DMS 273 treated with DMSO at 0.1 percent for 48 hours (cell line): ENCODE data around the gene ABCB8.
"Not testable (repeated sequence)": the region's sequence is repeated elsewhere in the genome, so short reads cannot be mapped to it uniquely, and the experiment has no call there.

Experiments
- DNase-seq: peaks from one replicate; lab custom pipeline; 2025; lab: John Stamatoyannopoulos, UW

ABCB8 gene

GRCh38 chr7:151014950-151015349, 13.3 kb upstream of the ABCB8 start:
- no peak for DNase-seq

DNA sequence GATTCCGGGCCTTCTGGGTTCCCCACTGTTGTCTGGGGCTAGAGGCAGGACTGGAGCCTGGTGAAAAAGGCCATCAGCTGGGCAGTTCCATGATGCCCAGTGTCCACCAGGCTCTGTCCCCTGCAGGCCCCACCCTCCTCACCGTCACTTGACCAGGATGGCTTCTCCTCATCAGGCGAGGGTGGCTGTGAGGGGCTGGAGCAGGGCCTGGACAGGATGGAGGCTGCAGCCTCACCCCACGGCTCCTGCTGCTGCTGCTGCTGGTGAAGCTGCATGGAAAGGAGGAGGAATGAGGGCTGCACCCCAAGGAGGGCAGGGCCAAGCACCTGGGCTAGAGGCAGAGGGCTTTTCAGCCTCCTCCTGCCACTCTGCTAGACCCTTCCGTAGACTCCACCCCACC, 12.3 kb upstream of the ABCB8 start:
- no peak for DNase-seq

DNA sequence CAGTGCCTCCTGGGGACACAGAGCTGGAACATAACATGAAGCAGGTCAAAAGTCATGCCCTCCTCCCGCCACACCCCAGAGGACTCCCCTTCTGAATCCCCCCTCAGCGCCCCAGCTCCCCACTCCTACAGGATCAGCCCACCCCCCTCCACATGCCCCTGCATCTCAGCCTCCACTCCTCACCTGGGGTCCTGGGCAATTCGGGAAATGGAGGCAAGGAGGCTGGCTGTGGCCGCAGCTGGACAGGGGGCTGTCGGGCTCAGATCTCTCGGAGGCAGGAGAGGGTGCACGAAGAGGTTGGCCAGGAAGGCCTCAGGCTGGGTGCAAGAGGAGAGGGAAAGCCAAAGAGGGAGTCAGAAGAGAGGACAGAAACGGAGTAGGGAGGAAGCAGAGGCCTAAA, 11.7 kb upstream of the ABCB8 start:
- DNase-seq: no peak

GRCh38 chr7:151016942-151017341, 11.3 kb upstream of the ABCB8 start:
- DNase-seq: no peak

DNA sequence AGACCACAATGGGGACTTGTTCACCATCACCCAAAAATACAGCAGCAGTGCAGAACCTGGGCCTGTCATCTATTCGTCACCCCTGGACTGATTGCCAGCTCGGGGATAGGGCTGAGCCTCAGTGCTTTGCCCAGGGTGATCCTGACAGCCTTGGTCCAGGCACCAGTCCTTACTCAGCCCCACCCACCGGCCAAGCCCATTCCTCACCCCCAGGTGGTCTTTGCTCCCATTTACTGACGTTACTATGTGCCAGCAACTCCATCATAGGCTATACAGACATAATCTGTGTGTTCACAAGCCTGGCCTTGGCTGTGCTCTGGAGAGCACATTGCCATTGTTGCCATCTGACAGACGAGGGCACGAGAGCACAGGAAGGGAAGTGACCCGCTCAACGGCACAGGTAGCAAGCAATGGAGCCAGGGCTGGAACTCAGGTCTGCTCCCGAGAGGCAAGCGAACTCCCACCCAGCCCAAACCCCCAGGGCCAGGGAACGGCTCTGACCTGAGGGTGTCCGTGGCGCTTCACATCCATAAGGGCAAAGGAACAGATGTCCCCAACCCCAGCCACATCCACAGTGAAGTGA, 10.8 kb upstream of the ABCB8 start:
- DNase-seq: no peak

GRCh38 chr7:151017953-151018420, 10.3 kb upstream of the ABCB8 start:
- DNase-seq: peak; percentile 50

- DNase-seq: no peak
Observed at GRCh38 chr7:151018421-151019129, 9.7 kb upstream of the ABCB8 start.

DNA sequence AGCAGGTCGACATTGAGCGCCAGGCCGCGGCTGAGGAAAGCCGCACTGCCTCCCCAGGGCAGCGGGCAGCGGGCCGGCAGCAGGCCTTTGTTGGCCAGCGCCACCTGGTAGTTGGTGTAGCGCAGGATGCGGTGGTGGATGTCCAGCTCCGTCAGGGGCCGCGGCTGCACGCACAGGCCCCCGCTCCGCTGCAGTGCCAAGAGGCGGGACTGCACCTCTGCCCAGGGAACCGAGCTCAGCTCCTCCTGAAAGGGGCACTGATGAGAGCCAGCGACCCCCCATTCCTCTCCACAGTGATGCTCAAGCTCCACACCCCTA, 9.2 kb upstream of the ABCB8 start:
- no peak for DNase-seq

DNA sequence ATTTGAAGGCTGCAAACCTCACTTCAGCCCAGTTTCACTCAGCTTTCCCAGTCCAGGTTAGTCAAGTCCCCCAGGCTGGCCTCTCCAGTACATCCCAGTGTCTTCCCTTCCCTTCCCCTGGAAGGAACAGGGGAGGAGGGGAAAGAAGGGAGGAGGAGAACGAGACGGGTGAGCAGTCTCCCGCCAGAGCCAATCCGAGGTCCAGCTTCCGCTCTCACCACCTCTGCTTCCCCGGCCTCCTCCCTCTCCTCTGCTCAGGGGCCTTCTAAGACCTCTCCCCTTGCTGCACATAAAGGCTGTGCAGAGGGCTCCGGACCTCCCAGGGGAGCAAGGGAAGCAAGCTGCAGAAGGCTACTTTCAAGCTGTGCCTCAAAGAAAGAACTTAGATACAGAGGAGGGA, 8.0 kb upstream of the ABCB8 start:
- DNase-seq: no peak

GRCh38 chr7:151023232-151023631, 5.0 kb upstream of the ABCB8 start:
- DNase-seq: no peak

DNA sequence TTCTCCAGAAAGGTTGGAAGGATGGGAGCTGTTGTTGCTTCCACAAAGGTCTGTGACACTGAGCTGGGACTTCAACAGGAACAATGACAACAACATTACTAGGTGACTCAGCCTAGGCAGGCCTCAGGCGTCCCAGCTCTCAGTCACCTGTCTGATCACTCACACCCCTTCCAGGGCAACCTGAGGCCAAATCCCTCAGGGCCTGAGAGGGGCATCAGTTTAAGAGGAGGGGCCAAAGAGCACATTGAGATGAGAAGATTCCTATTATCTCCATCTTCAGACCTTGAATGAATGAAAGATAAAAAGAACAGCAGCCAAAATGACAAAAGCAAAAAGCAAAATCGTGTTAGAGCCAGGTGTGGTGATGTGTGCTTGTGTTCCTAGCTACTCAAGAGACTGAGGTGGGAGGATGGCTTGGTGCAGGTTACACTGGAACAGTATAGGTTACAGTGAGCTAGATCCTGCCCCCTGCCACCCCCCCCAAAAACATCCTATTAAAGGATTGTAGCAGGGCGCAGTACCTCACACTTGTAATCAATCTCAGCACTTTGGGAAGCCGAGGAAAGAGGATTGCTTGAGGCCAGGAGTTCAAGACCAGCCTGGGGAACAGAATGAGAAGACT, 3.7 kb upstream of the ABCB8 start, which contains the start of gene ATG9B:
ATG9B (minus strand) TSS at position 60 of the 622 bp plus-strand sequence. CDS start 71 bp downstream, outside the sequence.
- DNase-seq: no peak

DNA sequence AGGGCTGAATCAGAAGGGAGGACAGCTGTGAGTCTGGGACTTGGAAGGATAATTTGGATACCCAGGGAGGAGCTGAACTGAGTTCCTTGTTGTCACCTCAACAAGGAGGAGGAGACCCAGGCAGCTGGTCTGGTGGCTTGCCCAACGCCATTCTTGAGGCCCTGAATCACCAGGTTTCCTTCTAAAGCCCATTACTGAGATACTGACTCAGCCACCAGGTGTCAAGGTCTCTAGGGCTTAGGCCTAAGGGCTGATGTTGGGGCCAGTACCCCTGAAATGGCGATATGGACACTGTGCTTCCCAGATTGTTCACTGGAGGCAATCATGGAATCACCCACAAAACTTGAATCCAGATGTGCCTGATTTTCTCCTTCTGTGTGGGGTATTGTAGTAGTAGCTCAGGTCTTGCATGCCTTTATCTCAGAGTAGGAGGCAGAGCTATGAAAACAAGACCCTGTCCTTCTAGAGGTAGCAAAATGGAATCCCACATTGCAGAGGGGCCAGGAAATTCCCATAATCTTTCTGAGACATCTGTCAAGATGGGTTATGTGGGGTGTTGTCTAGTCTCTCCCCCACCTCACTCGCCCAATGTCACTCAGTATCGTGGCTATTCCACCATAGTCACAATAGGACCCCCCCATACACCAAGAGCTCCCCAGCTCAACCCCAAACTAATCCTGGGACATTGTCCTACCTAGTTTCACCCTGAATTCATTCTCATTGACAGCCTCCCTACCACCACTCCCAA, 2.2 kb upstream of the ABCB8 start:
- DNase-seq: no peak

DNA sequence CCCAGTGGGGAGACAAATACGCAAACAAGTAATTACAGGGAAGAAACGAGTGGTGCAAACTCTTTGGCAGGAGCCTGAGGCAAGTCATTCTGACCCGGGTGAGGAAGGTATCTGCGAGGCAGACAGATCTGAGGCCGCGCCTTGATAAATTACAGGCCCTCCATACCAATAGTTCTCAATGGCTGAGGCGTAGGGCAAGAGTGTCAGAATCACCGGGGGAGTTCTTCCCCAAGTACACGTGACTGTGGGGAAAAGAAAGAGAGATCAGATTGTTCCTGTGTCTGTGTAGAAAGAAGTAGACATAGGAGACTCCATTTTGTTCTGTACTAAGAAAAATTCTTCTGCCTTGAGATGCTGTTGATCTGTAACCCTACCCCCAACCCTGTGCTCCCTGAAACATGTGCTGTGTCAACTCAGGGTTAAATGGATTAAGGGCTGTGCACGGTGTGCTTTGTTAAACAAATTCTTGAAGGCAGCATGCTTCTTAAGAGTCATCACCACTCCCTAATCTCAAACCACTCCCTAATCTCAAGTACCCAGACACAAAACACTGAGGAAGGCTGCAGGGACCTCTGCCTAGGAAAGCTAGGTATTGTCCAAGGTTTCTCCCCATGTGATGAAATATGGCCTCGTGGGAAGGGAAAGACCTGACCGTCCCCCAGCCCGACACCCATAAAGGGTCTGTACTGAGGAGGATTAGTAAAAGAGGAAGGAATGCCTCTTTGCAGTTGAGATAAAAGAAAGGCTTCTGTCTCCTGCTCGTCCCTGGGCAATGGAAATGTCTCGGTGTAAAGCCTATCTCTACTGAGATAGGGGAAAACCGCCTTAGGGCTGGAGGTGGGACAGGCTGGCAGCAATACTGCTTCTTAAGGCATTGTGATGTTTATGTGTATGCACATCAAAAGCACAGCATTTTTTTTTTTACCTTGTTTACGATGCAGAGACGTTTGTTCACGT, 1.2 kb upstream of the ABCB8 start:
- DNase-seq: not testable (repeated sequence)

- not testable (repeated sequence) for DNase-seq
Observed at GRCh38 chr7:151027728-151028130, 521 bp upstream of the ABCB8 start.

GRCh38 chr7:151028948-151029501, 775 bp downstream of the ABCB8 start:
- DNase-seq: no peak

GRCh38 chr7:151031011-151031410, 2.8 kb downstream of the ABCB8 start:
- no peak for DNase-seq

DNA sequence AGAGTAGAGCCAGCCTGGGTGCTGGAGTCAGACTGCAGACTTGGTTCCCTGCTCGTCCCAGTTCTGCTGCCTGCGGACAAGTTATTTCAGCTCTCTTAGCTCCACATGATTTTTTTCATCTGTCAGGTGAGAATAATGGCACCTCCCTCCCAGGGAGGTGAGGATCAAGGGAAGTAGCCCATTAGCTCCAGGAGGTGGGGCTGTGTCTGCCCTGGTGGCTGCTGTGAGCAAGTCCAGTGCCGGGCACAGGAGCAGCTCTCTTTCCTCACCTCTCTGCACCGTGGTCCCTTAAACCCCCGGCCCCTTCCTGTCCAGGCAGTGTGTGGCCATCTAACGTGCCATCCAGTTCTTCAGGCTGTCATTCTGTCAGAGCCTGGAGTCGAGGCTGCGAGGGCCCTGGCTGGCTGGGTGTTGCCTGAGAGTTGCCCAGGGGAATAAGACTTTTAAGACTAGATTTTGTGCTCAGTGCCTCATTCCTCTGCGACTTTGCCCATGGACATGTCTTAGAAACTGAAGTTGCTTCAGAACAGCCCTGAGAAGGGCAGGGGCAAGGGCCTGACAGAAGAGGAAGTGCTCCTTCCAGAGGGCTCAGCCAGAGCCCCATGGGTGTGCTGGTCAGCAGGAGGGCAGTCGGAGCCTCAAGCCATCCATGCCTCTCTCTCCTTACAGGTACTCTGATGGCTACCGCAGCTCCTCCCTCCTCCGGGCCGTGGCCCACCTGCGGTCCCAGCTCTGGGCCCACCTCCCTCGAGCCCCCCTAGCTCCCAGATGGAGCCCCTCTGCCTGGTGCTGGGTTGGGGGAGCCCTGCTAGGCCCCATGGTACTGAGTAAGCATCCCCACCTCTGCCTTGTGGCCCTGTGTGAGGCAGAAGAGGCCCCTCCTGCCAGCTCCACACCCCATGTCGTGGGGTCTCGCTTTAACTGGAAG, 5.0 kb downstream of the ABCB8 start:
- no peak for DNase-seq

- no peak for DNase-seq
Observed at GRCh38 chr7:151033864-151034249, 5.6 kb downstream of the ABCB8 start.

GRCh38 chr7:151034312-151035025, 6.2 kb downstream of the ABCB8 start:
- DNase-seq: no peak
